ENCODE results near the gene IPO9.

Gene IPO9

DNA sequence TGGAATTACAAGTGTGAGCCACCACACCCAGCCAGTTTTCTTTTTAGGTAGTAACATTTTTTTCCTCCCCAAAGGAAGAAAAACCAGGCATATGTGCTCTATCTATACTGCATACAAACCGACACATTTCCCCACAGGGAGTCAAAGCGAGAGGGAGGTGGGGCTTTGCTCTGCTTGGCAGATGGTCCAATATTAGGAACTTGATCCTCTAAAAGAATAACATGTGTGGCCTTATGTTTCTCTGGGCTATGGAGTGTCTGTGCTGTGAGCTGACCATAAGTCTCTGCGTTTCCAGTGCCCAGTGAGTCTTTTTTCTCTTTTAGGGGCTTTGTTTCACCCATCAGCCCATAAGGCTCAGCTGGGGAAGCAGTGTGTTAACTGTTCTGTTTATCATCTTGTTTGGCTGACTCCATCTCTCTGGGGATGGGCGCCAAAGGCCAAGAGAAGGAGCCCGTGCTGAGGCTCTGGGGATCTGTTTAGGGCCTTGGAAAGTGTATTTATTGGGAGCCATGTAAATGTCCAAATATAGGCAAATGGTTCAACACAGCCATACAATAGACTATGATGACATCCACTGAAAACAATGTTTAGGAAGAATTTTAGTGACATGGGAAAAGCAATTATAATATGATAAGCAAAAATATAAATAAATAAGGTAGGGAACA lies 97.2 kb downstream of the IPO9 start:
- Histone ChIP-seq H3K79me2 (ENCODE audit: insufficient read depth, low read depth) (no peaks in the 10 kb centered on the region), H3K4me3 (IDR thresholded peaks at IDR 0.05; ENCODE audit: insufficient read depth, low read depth, low read length) (no peak overlapping the region), H3K27ac (no peak overlapping the region), H3K4me1 (ENCODE audit: low read depth, poor library complexity, severe bottlenecking) (peaks cover 6% of the 10 kb centered on the region), H2AFZ (ENCODE audit: low read depth) (no peak overlapping the region), H4K20me1 (ENCODE audit: insufficient read depth) (no peaks in the 10 kb centered on the region), H3K36me3 (ENCODE audit: insufficient read depth) (no peaks in the 10 kb centered on the region), H3K9ac (no peak overlapping the region), H3K27me3 (ENCODE audit: insufficient read depth, low read depth) (no peaks in the 10 kb centered on the region), H3K4me2 (no peak overlapping the region)
- TF ChIP-seq, protein P1, sequence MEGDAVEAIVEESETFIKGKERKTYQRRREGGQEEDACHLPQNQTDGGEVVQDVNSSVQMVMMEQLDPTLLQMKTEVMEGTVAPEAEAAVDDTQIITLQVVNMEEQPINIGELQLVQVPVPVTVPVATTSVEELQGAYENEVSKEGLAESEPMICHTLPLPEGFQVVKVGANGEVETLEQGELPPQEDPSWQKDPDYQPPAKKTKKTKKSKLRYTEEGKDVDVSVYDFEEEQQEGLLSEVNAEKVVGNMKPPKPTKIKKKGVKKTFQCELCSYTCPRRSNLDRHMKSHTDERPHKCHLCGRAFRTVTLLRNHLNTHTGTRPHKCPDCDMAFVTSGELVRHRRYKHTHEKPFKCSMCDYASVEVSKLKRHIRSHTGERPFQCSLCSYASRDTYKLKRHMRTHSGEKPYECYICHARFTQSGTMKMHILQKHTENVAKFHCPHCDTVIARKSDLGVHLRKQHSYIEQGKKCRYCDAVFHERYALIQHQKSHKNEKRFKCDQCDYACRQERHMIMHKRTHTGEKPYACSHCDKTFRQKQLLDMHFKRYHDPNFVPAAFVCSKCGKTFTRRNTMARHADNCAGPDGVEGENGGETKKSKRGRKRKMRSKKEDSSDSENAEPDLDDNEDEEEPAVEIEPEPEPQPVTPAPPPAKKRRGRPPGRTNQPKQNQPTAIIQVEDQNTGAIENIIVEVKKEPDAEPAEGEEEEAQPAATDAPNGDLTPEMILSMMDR (conservative IDR thresholded peaks at IDR 0.05; ENCODE audit: low read depth, low read length) = no peak

DNA sequence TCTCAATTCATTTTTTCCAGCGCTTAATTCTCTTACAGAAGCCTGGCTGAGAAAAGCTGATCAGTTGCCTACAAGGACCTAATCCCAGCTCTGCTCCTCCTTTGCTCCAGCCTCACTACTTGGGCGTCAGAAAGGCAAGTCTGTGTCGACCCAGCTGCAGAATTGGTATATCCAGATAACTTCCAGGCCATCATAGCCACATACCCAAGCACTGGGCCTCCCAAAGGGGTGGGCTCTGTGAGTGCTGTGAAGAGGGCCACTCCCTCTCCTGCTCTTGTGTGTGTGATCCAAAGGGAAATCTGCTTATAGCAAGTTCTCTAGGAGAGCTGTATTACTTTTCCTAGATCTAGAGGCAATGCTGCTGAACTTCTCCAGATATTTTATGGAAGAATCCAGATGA lies 99.3 kb downstream of the IPO9 start:
- no peaks in the 10 kb centered on the region for H3K79me2 ChIP-seq (ENCODE audit: insufficient read depth, low read depth)
- H3K9ac ChIP-seq = no peak overlapping the region
- H3K36me3 ChIP-seq (ENCODE audit: insufficient read depth) = no peaks in the 10 kb centered on the region
- no peaks in the 10 kb centered on the region for H3K27me3 ChIP-seq (ENCODE audit: insufficient read depth, low read depth)
- H4K20me1 ChIP-seq (ENCODE audit: insufficient read depth) = no peaks in the 10 kb centered on the region
- H3K4me1 ChIP-seq (ENCODE audit: low read depth, poor library complexity, severe bottlenecking) = no peaks in the 10 kb centered on the region
- no peak overlapping the region for H3K4me2 ChIP-seq
- no peak overlapping the region for H3K27ac ChIP-seq
- H3K4me3 ChIP-seq (IDR thresholded peaks at IDR 0.05; ENCODE audit: insufficient read depth, low read depth, low read length) = no peak overlapping the region
- TF ChIP-seq, protein P1 (conservative IDR thresholded peaks at IDR 0.05; ENCODE audit: low read depth, low read length) = no peak
- H2AFZ ChIP-seq (ENCODE audit: low read depth) = no peak overlapping the region

DNA sequence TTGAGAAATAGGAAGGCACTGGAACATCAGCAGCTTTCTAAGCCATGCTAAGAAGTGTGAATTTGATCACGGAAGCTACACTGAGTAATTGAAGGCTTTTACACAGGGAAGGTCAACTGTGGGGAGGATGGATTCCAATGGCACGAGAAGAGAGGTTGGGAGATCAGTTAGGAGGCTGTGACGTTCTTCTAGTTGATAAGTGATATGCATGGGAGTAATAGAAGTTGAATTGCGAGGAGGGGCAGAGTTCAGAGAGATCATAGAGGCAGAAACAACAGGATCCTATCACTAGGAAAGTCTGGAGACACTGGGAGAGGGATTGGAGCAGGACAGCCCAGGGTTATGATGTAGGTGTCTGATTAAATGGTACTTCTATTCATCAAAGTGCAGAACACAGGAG lies 101.2 kb downstream of the IPO9 start:
- no peak overlapping the region for H3K27ac ChIP-seq
- no peak overlapping the region for H3K9ac ChIP-seq
- no peaks in the 10 kb centered on the region for H4K20me1 ChIP-seq (ENCODE audit: insufficient read depth)
- H3K79me2 ChIP-seq (ENCODE audit: insufficient read depth, low read depth) = no peaks in the 10 kb centered on the region
- H3K36me3 ChIP-seq (ENCODE audit: insufficient read depth) = no peaks in the 10 kb centered on the region
- TF ChIP-seq, protein P1 (conservative IDR thresholded peaks at IDR 0.05; ENCODE audit: low read depth, low read length) = no peak
- H3K27me3 ChIP-seq (ENCODE audit: insufficient read depth, low read depth) = no peaks in the 10 kb centered on the region
- H3K4me3 ChIP-seq (IDR thresholded peaks at IDR 0.05; ENCODE audit: insufficient read depth, low read depth, low read length) = no peak overlapping the region
- no peak overlapping the region for H3K4me2 ChIP-seq
- no peak overlapping the region for H2AFZ ChIP-seq (ENCODE audit: low read depth)
- H3K4me1 ChIP-seq (ENCODE audit: low read depth, poor library complexity, severe bottlenecking) = no peaks in the 10 kb centered on the region

DNA sequence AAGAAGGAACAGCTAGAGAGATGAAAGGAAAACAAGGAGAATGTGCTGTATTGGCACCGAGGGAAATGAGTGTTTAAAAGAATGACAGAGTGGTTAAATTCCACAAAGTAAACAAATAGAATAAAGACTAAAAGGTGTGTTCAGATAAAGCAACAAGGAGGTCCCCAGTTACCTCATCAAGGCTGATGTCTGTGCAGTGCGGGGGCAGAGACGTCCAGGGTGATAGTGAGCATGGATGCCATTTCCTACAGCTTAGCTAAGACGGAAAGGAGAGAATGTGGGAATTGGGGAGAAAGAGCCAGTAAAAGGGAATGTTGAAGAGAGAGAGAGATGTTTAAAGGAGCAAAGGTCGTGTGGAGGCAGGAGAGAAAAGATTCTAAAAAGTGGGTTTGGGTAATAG lies 101.8 kb downstream of the IPO9 start:
- Histone ChIP-seq H3K27me3 (ENCODE audit: insufficient read depth, low read depth) (no peaks in the 10 kb centered on the region), H4K20me1 (ENCODE audit: insufficient read depth) (no peaks in the 10 kb centered on the region), H3K4me2 (no peak overlapping the region), H3K4me1 (ENCODE audit: low read depth, poor library complexity, severe bottlenecking) (no peaks in the 10 kb centered on the region), H2AFZ (ENCODE audit: low read depth) (no peak overlapping the region), H3K27ac (no peak overlapping the region), H3K36me3 (ENCODE audit: insufficient read depth) (no peaks in the 10 kb centered on the region), H3K79me2 (ENCODE audit: insufficient read depth, low read depth) (no peaks in the 10 kb centered on the region), H3K4me3 (IDR thresholded peaks at IDR 0.05; ENCODE audit: insufficient read depth, low read depth, low read length) (no peak overlapping the region), H3K9ac (no peak overlapping the region)
- TF ChIP-seq, protein P1 (conservative IDR thresholded peaks at IDR 0.05; ENCODE audit: low read depth, low read length) = no peak

Measured in KMS-11 (cell line).